SK-N-MC (cell line): Measurements from ENCODE around the gene NHSL2.

Experiments used
- EZH2 ChIP-seq: fragments of 200-600 bp; sonication (generic); IDR thresholded peaks from one replicate; pipeline ENCODE4 v1.6.1; 2017; ENCODE audit warnings: antibody characterized with exemption
- FOXP2 ChIP-seq: optimal IDR thresholded peaks from 2 replicates; pipeline ENCODE3; 2011; ENCODE audit warnings: mild to moderate bottlenecking, moderate library complexity; ENCODE audit not compliant: insufficient read depth; ENCODE audit errors: extremely low read length, control extremely low read depth
- POLR2AphosphoS5 ChIP-seq: IDR thresholded peaks from 2 replicates; pipeline ENCODE4 v1.6.1; 2012; ENCODE audit warnings: mild to moderate bottlenecking, low read depth, low read length, borderline replicate concordance

- no peak for TF ChIP-seq EZH2
- no peak for TF ChIP-seq POLR2AphosphoS5
- no peak for TF ChIP-seq FOXP2
Measured at GRCh38 chrX:71938371-71938770, 27.7 kb downstream of the NHSL2 start.
